H9 (cell line): ENCODE data around the gene AMH. TPM values are rescaled to one million over a fixed set of nuclear protein-coding genes. Genes with fewer than 3 reads are reported as not detected.

Experiments
- DNase-seq: peaks from one replicate; pipeline ENCODE4 v3.0.0-alpha.2; 2017
- H2AFZ ChIP-seq: one replicate; pipeline ENCODE4 v1.6.1; 2013; ENCODE audit warnings: mild to moderate bottlenecking, low read length, control low read depth, moderate library complexity
- H2AK5ac ChIP-seq: 2 replicates; pipeline ENCODE4 v1.6.1; 2013; ENCODE audit warnings: low read length, control low read depth, mixed read lengths; ENCODE audit not compliant: insufficient read length
- H2BK120ac ChIP-seq: one replicate; pipeline ENCODE4 v1.6.1; 2013; ENCODE audit warnings: low read depth, mild to moderate bottlenecking, low read length, control low read depth, inconsistent platforms; ENCODE audit not compliant: poor library complexity, severe bottlenecking
- H2BK12ac ChIP-seq: 2 replicates; pipeline ENCODE4 v1.6.1; 2013; ENCODE audit warnings: low read length, control low read depth, mixed read lengths, low read depth; ENCODE audit not compliant: insufficient read length
- H2BK15ac ChIP-seq: 2 replicates; pipeline ENCODE4 v1.6.1; 2013; ENCODE audit warnings: low read depth, low read length, control low read depth
- H2BK20ac ChIP-seq: one replicate; pipeline ENCODE4 v1.6.1; 2013; ENCODE audit warnings: low read depth, mild to moderate bottlenecking, low read length, control low read depth, inconsistent platforms; ENCODE audit not compliant: poor library complexity, severe bottlenecking
- H2BK5ac ChIP-seq: 2 replicates; pipeline ENCODE4 v1.6.1; 2013; ENCODE audit warnings: low read length, control low read depth, mixed read lengths; ENCODE audit not compliant: insufficient read length
- H3K14ac ChIP-seq: 2 replicates; pipeline ENCODE4 v1.6.1; 2013; ENCODE audit warnings: low read length, control low read depth; ENCODE audit not compliant: insufficient read depth
- H3K18ac ChIP-seq: 2 replicates; pipeline ENCODE4 v1.6.1; 2013; ENCODE audit warnings: low read depth, mild to moderate bottlenecking, mixed read lengths, low read length, control low read depth; ENCODE audit not compliant: insufficient read length
- H3K23ac ChIP-seq: 2 replicates; pipeline ENCODE4 v1.6.1; 2013; ENCODE audit warnings: low read length, control low read depth, mixed read lengths, low read depth; ENCODE audit not compliant: insufficient read length
- H3K23me2 ChIP-seq: 2 replicates; pipeline ENCODE4 v1.6.1; 2013; ENCODE audit warnings: low read depth, mild to moderate bottlenecking, mixed read lengths, low read length, control low read depth; ENCODE audit not compliant: insufficient read length, poor library complexity, severe bottlenecking
- H3K27ac ChIP-seq: 2 replicates; pipeline ENCODE4 v1.5.1; 2013; ENCODE audit warnings: low read length, control low read depth, mixed read lengths, low read depth; ENCODE audit not compliant: insufficient read length
- H3K27me3 ChIP-seq: 2 replicates; pipeline ENCODE4 v1.6.1; 2013; ENCODE audit warnings: low read length, control low read depth, inconsistent platforms; ENCODE audit not compliant: insufficient read depth
- H3K4ac ChIP-seq: 2 replicates; pipeline ENCODE4 v1.6.1; 2013; ENCODE audit warnings: low read depth, mild to moderate bottlenecking, control low read depth, inconsistent platforms, low read length, moderate library complexity
- H3K4me1 ChIP-seq: 2 replicates; pipeline ENCODE4 v1.6.1; 2013; ENCODE audit warnings: low read length, control low read depth, inconsistent platforms; ENCODE audit not compliant: insufficient read depth
- H3K4me2 ChIP-seq: 2 replicates; pipeline ENCODE4 v1.6.1; 2013; ENCODE audit warnings: low read length, control low read depth, mixed read lengths; ENCODE audit not compliant: insufficient read length, insufficient read depth
- H3K56ac ChIP-seq: 2 replicates; pipeline ENCODE4 v1.6.1; 2013; ENCODE audit warnings: low read depth, mild to moderate bottlenecking, mixed read lengths, low read length, control low read depth; ENCODE audit not compliant: insufficient read length
- H3K79me1 ChIP-seq: 2 replicates; pipeline ENCODE4 v1.6.1; 2013; ENCODE audit warnings: low read depth, mild to moderate bottlenecking, moderate library complexity, low read length, control low read depth, inconsistent platforms; ENCODE audit not compliant: insufficient read depth, poor library complexity, severe bottlenecking
- H3K79me2 ChIP-seq: 2 replicates; pipeline ENCODE4 v1.6.1; 2013; ENCODE audit warnings: low read length, control low read depth, inconsistent platforms; ENCODE audit not compliant: insufficient read depth
- H3K9ac ChIP-seq: 2 replicates; pipeline ENCODE4 v1.6.1; 2013; ENCODE audit warnings: low read length, control low read depth, mixed read lengths; ENCODE audit not compliant: insufficient read length; ENCODE audit errors: extremely low read depth
- H3K9me3 ChIP-seq: one replicate; pipeline ENCODE4 v1.6.1; 2013; ENCODE audit warnings: low read depth, low read length, inconsistent platforms; ENCODE audit not compliant: control insufficient read depth
- H3T11ph ChIP-seq: one replicate; pipeline ENCODE4 v1.6.1; 2013; ENCODE audit warnings: mild to moderate bottlenecking, low read length, control low read depth, inconsistent platforms
- H4K20me1 ChIP-seq: one replicate; pipeline ENCODE4 v1.6.1; 2013; ENCODE audit not compliant: control insufficient read depth, insufficient read length, insufficient read depth
- H4K5ac ChIP-seq: 2 replicates; pipeline ENCODE4 v1.6.1; 2013; ENCODE audit warnings: low read depth, mild to moderate bottlenecking, mixed read lengths, low read length, control low read depth; ENCODE audit not compliant: insufficient read length
- H4K8ac ChIP-seq: replicated peaks from 2 replicates; pipeline ENCODE4 v1.6.1; 2013; ENCODE audit warnings: low read length, control low read depth, mixed read lengths, low read depth; ENCODE audit not compliant: insufficient read length
- H4K91ac ChIP-seq: 2 replicates; pipeline ENCODE4 v1.6.1; 2013; ENCODE audit warnings: low read depth, mild to moderate bottlenecking, moderate library complexity, mixed read lengths, low read length, control low read depth; ENCODE audit not compliant: insufficient read length
- H3K27ac Mint-ChIP-seq, 3 experiments: 2 replicates in 2 of 3; 3 replicates in 1 of 3; pipeline ENCODE4 v1.8.0; 2020 to 2021; ENCODE audit warnings: mixed read lengths in 3 of 3, mild to moderate bottlenecking in 1 of 3, moderate library complexity in 1 of 3
- H3K27me3 Mint-ChIP-seq: 2 replicates; pipeline ENCODE4 v1.8.0; 2021; ENCODE audit warnings: low read depth, mild to moderate bottlenecking, moderate library complexity, mixed read lengths
- H3K36me3 Mint-ChIP-seq, 3 experiments: 2 replicates in 2 of 3; 3 replicates in 1 of 3; pipeline ENCODE4 v1.8.0; 2020 to 2021; ENCODE audit warnings: low read depth in 3 of 3, mixed read lengths in 3 of 3; ENCODE audit not compliant: insufficient read depth in 1 of 3
- H3K4me1 Mint-ChIP-seq, 2 experiments: 2 replicates each; pipeline ENCODE4 v1.8.0; 2020; ENCODE audit warnings: mixed read lengths in 2 of 2
- H3K4me3 Mint-ChIP-seq, 2 experiments: 2 replicates in 1 of 2; 3 replicates in 1 of 2; pipeline ENCODE4 v1.8.0; 2020 to 2021; ENCODE audit warnings: mild to moderate bottlenecking in 2 of 2, mixed read lengths in 2 of 2, moderate library complexity in 1 of 2
- H3K9me3 Mint-ChIP-seq, 2 experiments: 2 replicates in 1 of 2; 3 replicates in 1 of 2; pipeline ENCODE4 v1.8.0; 2020; ENCODE audit warnings: mild to moderate bottlenecking in 2 of 2, mixed read lengths in 2 of 2, moderate library complexity in 1 of 2
- CTCF ChIP-seq: fragments of 200-600 bp; sonication (generic); conservative IDR thresholded peaks from 3 replicates; pipeline ENCODE4 v1.8.0; 2021; ENCODE audit warnings: antibody characterized with exemption, mild to moderate bottlenecking
- WGBS: extraction: QIAGEN DNeasy Blood & Tissue Kit; methylation state at CpG from one replicate; pipeline ENCODE4 v1.1.7; 2013; ENCODE audit warnings: missing lambda C conversion rate, low lambda C conversion rate, mixed read lengths; ENCODE audit not compliant: insufficient read length; ENCODE audit errors: extremely low coverage; 5-methylcytosine and 5-hydroxymethylcytosine counted together
- total RNA-seq: library from RNA; stranded (reverse); gene quantifications from 2 replicates; pipeline ENCODE4 v1.2.1, GENCODE V29; 2021

The AMH gene
- total RNA-seq, 1 experiment from 2014 or later, result 70.7 TPM

DNA sequence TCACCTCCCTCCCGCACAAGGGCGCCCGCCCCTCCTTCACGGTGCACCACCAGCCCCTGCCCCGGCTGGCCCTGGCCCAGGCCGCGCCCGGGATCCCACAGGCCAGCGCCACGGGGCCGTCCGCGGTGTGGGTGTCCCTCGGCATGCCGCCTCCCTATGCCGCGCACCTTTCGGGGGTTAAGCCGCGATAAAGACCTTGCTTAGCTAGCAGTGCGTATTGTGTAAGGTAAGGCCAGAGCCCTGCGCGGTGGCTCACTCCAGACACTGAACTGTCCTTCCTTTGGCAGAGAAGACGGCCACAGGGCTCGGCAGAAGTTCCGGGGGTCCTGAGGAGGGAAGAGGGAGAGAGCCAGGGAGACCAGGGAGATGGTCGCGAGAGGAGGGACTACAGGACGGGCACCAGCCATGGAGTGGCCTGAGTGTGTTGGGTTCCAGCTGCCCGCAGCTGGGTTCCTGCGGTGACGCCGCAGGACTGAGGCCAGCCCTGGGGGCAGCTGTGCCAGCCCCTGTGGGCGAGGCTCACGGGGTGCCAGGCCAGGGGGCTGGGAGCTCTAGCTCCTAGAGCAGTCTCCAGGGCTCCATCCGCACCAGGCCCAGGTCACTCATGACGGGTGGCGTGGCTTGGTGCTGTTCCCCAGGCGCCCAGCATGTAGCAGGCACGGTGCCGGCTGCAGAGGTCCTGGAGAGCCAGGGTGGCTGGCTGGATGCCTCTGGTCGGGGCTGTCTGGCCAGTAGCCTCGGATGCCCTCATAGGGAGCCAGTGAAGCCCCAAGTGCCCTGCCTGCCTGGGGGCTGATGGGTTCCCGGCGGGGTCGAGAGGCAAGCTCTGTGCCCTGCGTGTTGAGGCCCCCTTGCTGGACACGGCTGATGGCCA is 20.7 kb upstream of the AMH start:
- H3K4me3 Mint-ChIP-seq, result no peak overlapping the region
- H3K27me3 ChIP-seq, result no peaks in the 10 kb centered on the region
- H2BK120ac ChIP-seq, result no peak overlapping the region
- H3K23me2 ChIP-seq, result no peaks in the 10 kb centered on the region
- H3K79me2 ChIP-seq, result no peaks in the 10 kb centered on the region
- H2BK20ac ChIP-seq, result no peak overlapping the region
- WGBS, result no CpG with 5 or more reads among the region's 48 CpGs
- peaks cover 9 to 54% (median 45%) of the 10 kb centered on the region in 3 experiments; a peak in 6 of 7 replicates for H3K36me3 Mint-ChIP-seq
- H2AFZ ChIP-seq, result no peak overlapping the region
- no peak overlapping the region for H2BK5ac ChIP-seq
- no peak overlapping the region for H3T11ph ChIP-seq
- no peaks in the 10 kb centered on the region; the same call in 1 of the 2 replicates for H3K27me3 Mint-ChIP-seq
- no peaks in the 10 kb centered on the region for H3K9me3 Mint-ChIP-seq
- no peak overlapping the region for H3K9ac ChIP-seq
- DNase-seq, result no peak
- H3K9me3 ChIP-seq, result no peaks in the 10 kb centered on the region
- H3K23ac ChIP-seq, result no peak overlapping the region
- no peak overlapping the region for H4K5ac ChIP-seq
- H3K14ac ChIP-seq, result no peak overlapping the region
- no peak overlapping the region for H3K56ac ChIP-seq
- no peak overlapping the region for H3K4me2 ChIP-seq
- H3K27ac Mint-ChIP-seq, result peak overlapping the region in 2 of 3 experiments; percentile 81 to 93; a peak in 2 of 7 replicates
- H4K8ac ChIP-seq, result no peak overlapping the region
- H2BK12ac ChIP-seq, result no peak overlapping the region
- no peaks in the 10 kb centered on the region for H3K4me1 ChIP-seq
- H2AK5ac ChIP-seq, result no peak overlapping the region
- no peak for TF ChIP-seq CTCF
- no peaks in the 10 kb centered on the region for H3K4me1 Mint-ChIP-seq
- no peaks in the 10 kb centered on the region for H3K79me1 ChIP-seq
- H3K27ac ChIP-seq, result no peak overlapping the region
- H4K91ac ChIP-seq, result no peak overlapping the region
- H3K4ac ChIP-seq, result no peak overlapping the region
- H4K20me1 ChIP-seq, result no peaks in the 10 kb centered on the region
- H2BK15ac ChIP-seq, result no peak overlapping the region
- H3K18ac ChIP-seq, result no peak overlapping the region
